MM.1S (cell line): ENCODE measurements around the gene HDHD5.

Experiments used
- DNase-seq: peaks from one replicate; pipeline ENCODE4 v3.0.0-alpha.2; 2015
- H2AFZ ChIP-seq: fragments of 300-600 bp; sonication (generic); 2 replicates; pipeline ENCODE4 v1.6.0; 2016; ENCODE audit warnings: antibody characterized with exemption, low read length
- H3F3A ChIP-seq: fragments of 300-600 bp; sonication (generic); 2 replicates; pipeline ENCODE4 v1.6.1; 2016; ENCODE audit warnings: mild to moderate bottlenecking, antibody characterized with exemption, low read length, moderate library complexity, mixed read lengths; ENCODE audit not compliant: insufficient read depth
- H3K27ac ChIP-seq: fragments of 300-600 bp; sonication (generic); 2 replicates; pipeline ENCODE4 v1.5.1; 2016; ENCODE audit warnings: mild to moderate bottlenecking, low read length
- H3K27me3 ChIP-seq: fragments of 300-600 bp; sonication (generic); replicated peaks from 2 replicates; pipeline ENCODE4 v1.6.0; 2016; ENCODE audit warnings: low read length; ENCODE audit not compliant: insufficient read depth
- H3K36me3 ChIP-seq: fragments of 300-600 bp; sonication (generic); replicated peaks from 2 replicates; pipeline ENCODE4 v1.6.1; 2016; ENCODE audit warnings: mild to moderate bottlenecking, low read length, mixed read lengths; ENCODE audit not compliant: insufficient read depth
- H3K4me1 ChIP-seq: fragments of 300-600 bp; sonication (generic); 2 replicates; pipeline ENCODE4 v1.6.1; 2016; ENCODE audit warnings: low read length, mixed read lengths
- H3K4me2 ChIP-seq: fragments of 300-600 bp; sonication (generic); 2 replicates; pipeline ENCODE4 v1.6.0; 2016; ENCODE audit warnings: low read depth, low read length
- H3K4me3 ChIP-seq: fragments of 300-600 bp; sonication (generic); 2 replicates; pipeline ENCODE4 v1.5.1; 2016; ENCODE audit warnings: low read length, mixed read lengths
- H3K79me2 ChIP-seq: fragments of 300-600 bp; sonication (generic); 2 replicates; pipeline ENCODE4 v1.6.1; 2016; ENCODE audit warnings: mixed run types, low read length, mixed read lengths
- H3K9ac ChIP-seq: fragments of 300-600 bp; sonication (generic); 2 replicates; pipeline ENCODE4 v1.6.1; 2016; ENCODE audit warnings: low read length, mixed read lengths
- H3K9me2 ChIP-seq: fragments of 300-600 bp; sonication (generic); replicated peaks from 2 replicates; pipeline ENCODE4 v1.6.1; 2016; ENCODE audit warnings: mild to moderate bottlenecking, low read length, mixed read lengths; ENCODE audit not compliant: insufficient read depth
- H3K9me3 ChIP-seq: fragments of 300-600 bp; sonication (generic); replicated peaks from 2 replicates; pipeline ENCODE4 v1.6.1; 2016; ENCODE audit warnings: mild to moderate bottlenecking, low read length, mixed read lengths; ENCODE audit not compliant: insufficient read depth
- H4K20me1 ChIP-seq: fragments of 300-600 bp; sonication (generic); 2 replicates; pipeline ENCODE4 v1.6.1; 2016; ENCODE audit warnings: mild to moderate bottlenecking, low read length, moderate library complexity, mixed read lengths; ENCODE audit not compliant: insufficient read depth
- CTCF ChIP-seq: fragments of 300-600 bp; sonication (generic); IDR thresholded peaks from 2 replicates; pipeline ENCODE4 v1.5.1; 2016; ENCODE audit warnings: antibody characterized with exemption, low read length, mixed read lengths
- EZH2 ChIP-seq: fragments of 300-600 bp; sonication (generic); optimal IDR thresholded peaks from 2 replicates; pipeline ENCODE3; 2017; ENCODE audit warnings: low read depth, mild to moderate bottlenecking, antibody characterized with exemption, low read length, mixed read lengths
- EZH2phosphoT487 ChIP-seq: fragments of 300-600 bp; sonication (generic); IDR thresholded peaks from 2 replicates; pipeline ENCODE4 v1.6.1; 2018; ENCODE audit warnings: antibody characterized with exemption, low read length

HDHD5 gene

GRCh38 chr22:17097062-17097461 is 62.0 kb downstream of the HDHD5 start:
- Histone ChIP-seq H2AFZ (no peak overlapping the region), H3K9ac (no peak overlapping the region), H3K9me2 (no peaks in the 10 kb centered on the region), H3K4me2 (no peak overlapping the region), H3K36me3 (no peaks in the 10 kb centered on the region), H3K27me3 (no peaks in the 10 kb centered on the region), H3K4me3 (no peak overlapping the region), H3K27ac (no peak overlapping the region), H4K20me1 (no peaks in the 10 kb centered on the region), H3K79me2 (peaks cover 4% of the 10 kb centered on the region; the same call in 1 of the 2 replicates), H3K9me3 (no peaks in the 10 kb centered on the region), H3F3A (no peaks in the 10 kb centered on the region), H3K4me1 (no peaks in the 10 kb centered on the region)
- DNase-seq = no peak
- no peak for TF ChIP-seq EZH2
- no peak for TF ChIP-seq CTCF
- no peak for TF ChIP-seq EZH2phosphoT487

- Histone ChIP-seq H3F3A (no peaks in the 10 kb centered on the region), H3K4me3 (no peak overlapping the region), H3K79me2 (peaks cover 4% of the 10 kb centered on the region), H3K9me2 (no peaks in the 10 kb centered on the region), H3K36me3 (no peaks in the 10 kb centered on the region), H3K9ac (no peak overlapping the region), H2AFZ (no peak overlapping the region), H3K27me3 (no peaks in the 10 kb centered on the region), H4K20me1 (no peaks in the 10 kb centered on the region), H3K27ac (no peak overlapping the region), H3K9me3 (no peaks in the 10 kb centered on the region), H3K4me1 (no peaks in the 10 kb centered on the region), H3K4me2 (no peak overlapping the region)
- TF ChIP-seq EZH2phosphoT487 (no peak), EZH2 (no peak), CTCF (no peak)
- no peak for DNase-seq
Measured at GRCh38 chr22:17096071-17096470, 63.0 kb downstream of the HDHD5 start.

- H3K4me3 ChIP-seq = no peak overlapping the region
Measured at GRCh38 chr22:17095538-17095937, 63.5 kb downstream of the HDHD5 start.

More at GRCh38 chr22:17095538-17095937, 63.5 kb downstream of the HDHD5 start:
- Histone ChIP-seq H3K27ac (no peak overlapping the region), H3K4me2 (no peak overlapping the region), H3K36me3 (no peaks in the 10 kb centered on the region), H3K9me3 (no peaks in the 10 kb centered on the region), H3K4me1 (no peaks in the 10 kb centered on the region), H3K27me3 (no peaks in the 10 kb centered on the region), H2AFZ (no peak overlapping the region), H3K9ac (no peak overlapping the region), H3F3A (no peaks in the 10 kb centered on the region), H4K20me1 (no peaks in the 10 kb centered on the region), H3K79me2 (peaks cover 8% of the 10 kb centered on the region), H3K9me2 (no peaks in the 10 kb centered on the region)
- peak; percentile 35 for TF ChIP-seq CTCF
- no peak for TF ChIP-seq EZH2
- no peak for TF ChIP-seq EZH2phosphoT487
- no peak for DNase-seq
